Hepatocyte (in vitro differentiated cells): ENCODE data around the gene NAA80. TPM values are rescaled to one million over a fixed set of nuclear protein-coding genes. Genes with fewer than 3 reads are reported as not detected.

Experiments used
- DNase-seq: peaks from one replicate; pipeline ENCODE4 v3.0.0-alpha.2; 2016; ENCODE audit warnings: low spot score
- H2AFZ ChIP-seq: fragments of 200-600 bp; sonication (generic); 2 replicates; pipeline ENCODE4 v1.6.0; 2016; ENCODE audit warnings: antibody characterized with exemption, mild to moderate bottlenecking
- H3K27ac ChIP-seq: fragments of 200-600 bp; sonication (generic); 2 replicates; pipeline ENCODE4 v1.5.1; 2016; ENCODE audit warnings: mild to moderate bottlenecking
- H3K27me3 ChIP-seq: fragments of 200-600 bp; sonication (generic); 2 replicates; pipeline ENCODE4 v1.6.1; 2016
- H3K36me3 ChIP-seq: fragments of 200-600 bp; sonication (generic); replicated peaks from 2 replicates; pipeline ENCODE4 v1.5.1; 2016; ENCODE audit warnings: low read depth; ENCODE audit not compliant: insufficient read depth
- H3K4me1 ChIP-seq: fragments of 200-600 bp; sonication (generic); 2 replicates; pipeline ENCODE4 v1.5.1; 2016; ENCODE audit warnings: mild to moderate bottlenecking, moderate library complexity; ENCODE audit not compliant: insufficient read depth
- H3K4me2 ChIP-seq: fragments of 200-600 bp; sonication (generic); 2 replicates; pipeline ENCODE4 v1.6.0; 2016
- H3K4me3 ChIP-seq: fragments of 200-600 bp; sonication (generic); 2 replicates; pipeline ENCODE4 v1.5.1; 2016; ENCODE audit warnings: mild to moderate bottlenecking
- H3K79me2 ChIP-seq: fragments of 200-600 bp; sonication (generic); 2 replicates; pipeline ENCODE4 v1.6.0; 2017; ENCODE audit warnings: mild to moderate bottlenecking
- H3K9me2 ChIP-seq: fragments of 200-600 bp; sonication (generic); replicated peaks from 2 replicates; pipeline ENCODE4 v1.6.0; 2017; ENCODE audit warnings: mild to moderate bottlenecking; ENCODE audit not compliant: insufficient read depth
- H3K9me3 ChIP-seq: fragments of 200-600 bp; sonication (generic); 2 replicates; pipeline ENCODE4 v1.5.1; 2016; ENCODE audit warnings: low read depth, mild to moderate bottlenecking
- H4K20me1 ChIP-seq: fragments of 200-600 bp; sonication (generic); 2 replicates; pipeline ENCODE4 v1.6.0; 2016; ENCODE audit warnings: mild to moderate bottlenecking; ENCODE audit not compliant: insufficient read depth, poor library complexity, severe bottlenecking
- EZH2 ChIP-seq: fragments of 200-600 bp; sonication (generic); IDR thresholded peaks from 2 replicates; pipeline ENCODE4 v1.6.1; 2016; ENCODE audit warnings: antibody characterized with exemption, mild to moderate bottlenecking, borderline replicate concordance
- EZH2phosphoT487 ChIP-seq: fragments of 200-600 bp; sonication (generic); IDR thresholded peaks from one replicate; pipeline ENCODE4 v1.6.1; 2018; ENCODE audit warnings: antibody characterized with exemption, mild to moderate bottlenecking, low read depth, moderate library complexity; ENCODE audit not compliant: unreplicated experiment, severe bottlenecking
- WGBS: methylation state at CpG from one replicate; pipeline ENCODE4 v1.1.6; 2016; ENCODE audit warnings: low lambda C conversion rate; ENCODE audit errors: missing lambda C conversion rate; 5-methylcytosine and 5-hydroxymethylcytosine counted together
- polyA plus RNA-seq: library from polyadenylated mRNA; unstranded; fragments of >200 nt; fragmentation: Nextera tagmentation; extraction: Ambion mirVana; gene quantifications from 2 replicates; pipeline ENCODE4 v1.2.1, GENCODE V29; 2016
- total RNA-seq: library from RNA; depleted of rRNA; stranded (reverse); fragments of >200 nt; gene quantifications from 2 replicates; pipeline ENCODE4 v1.2.3, GENCODE V29; 2014
- TF ChIP-seq, protein P1 (sequence below): fragments of 200-600 bp; sonication (generic); IDR thresholded peaks from 2 replicates; pipeline ENCODE4 v1.5.1; 2016; ENCODE audit warnings: antibody characterized with exemption, mild to moderate bottlenecking; ENCODE audit not compliant: poor library complexity

Gene NAA80
- total and polyA plus RNA-seq, 2 experiments from 2014 or later = 6.7 to 19.5 TPM

DNA sequence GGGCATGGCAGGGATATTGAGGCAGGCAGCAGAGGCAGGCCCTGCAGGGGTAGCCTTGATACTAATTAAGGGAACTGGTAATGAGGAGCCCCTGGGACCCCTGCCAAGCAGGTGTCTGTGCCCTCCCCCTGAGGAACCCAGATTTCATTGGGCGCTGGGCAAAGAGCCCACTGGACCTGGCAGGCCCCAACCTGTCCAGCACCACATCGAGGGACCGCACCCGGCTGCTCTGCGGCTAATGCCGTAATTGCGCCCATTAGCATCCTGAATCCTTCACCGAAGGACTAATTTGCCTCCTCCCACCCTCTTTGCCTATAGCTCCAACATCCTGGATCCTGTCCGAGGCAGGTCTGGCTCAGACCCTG is 44.0 kb downstream of the NAA80 start:
- H3K4me2 ChIP-seq = no peak overlapping the region
- H4K20me1 ChIP-seq = peaks cover 22% of the 10 kb centered on the region
- no peak overlapping the region for H2AFZ ChIP-seq
- TF ChIP-seq EZH2 (no peak), EZH2phosphoT487 (no peak)
- TF ChIP-seq, protein P1, sequence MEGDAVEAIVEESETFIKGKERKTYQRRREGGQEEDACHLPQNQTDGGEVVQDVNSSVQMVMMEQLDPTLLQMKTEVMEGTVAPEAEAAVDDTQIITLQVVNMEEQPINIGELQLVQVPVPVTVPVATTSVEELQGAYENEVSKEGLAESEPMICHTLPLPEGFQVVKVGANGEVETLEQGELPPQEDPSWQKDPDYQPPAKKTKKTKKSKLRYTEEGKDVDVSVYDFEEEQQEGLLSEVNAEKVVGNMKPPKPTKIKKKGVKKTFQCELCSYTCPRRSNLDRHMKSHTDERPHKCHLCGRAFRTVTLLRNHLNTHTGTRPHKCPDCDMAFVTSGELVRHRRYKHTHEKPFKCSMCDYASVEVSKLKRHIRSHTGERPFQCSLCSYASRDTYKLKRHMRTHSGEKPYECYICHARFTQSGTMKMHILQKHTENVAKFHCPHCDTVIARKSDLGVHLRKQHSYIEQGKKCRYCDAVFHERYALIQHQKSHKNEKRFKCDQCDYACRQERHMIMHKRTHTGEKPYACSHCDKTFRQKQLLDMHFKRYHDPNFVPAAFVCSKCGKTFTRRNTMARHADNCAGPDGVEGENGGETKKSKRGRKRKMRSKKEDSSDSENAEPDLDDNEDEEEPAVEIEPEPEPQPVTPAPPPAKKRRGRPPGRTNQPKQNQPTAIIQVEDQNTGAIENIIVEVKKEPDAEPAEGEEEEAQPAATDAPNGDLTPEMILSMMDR = no peak
- no peaks in the 10 kb centered on the region for H3K27me3 ChIP-seq
- DNase-seq = no peak
- H3K36me3 ChIP-seq = no peaks in the 10 kb centered on the region
- H3K4me3 ChIP-seq = no peak overlapping the region
- no peaks in the 10 kb centered on the region for H3K9me3 ChIP-seq
- 98% methylated on average over 9 of the region's 9 CpGs for WGBS
- peaks cover 6% of the 10 kb centered on the region for H3K4me1 ChIP-seq
- no peak overlapping the region for H3K27ac ChIP-seq
- no peaks in the 10 kb centered on the region for H3K9me2 ChIP-seq
- H3K79me2 ChIP-seq = peaks cover 24% of the 10 kb centered on the region

DNA sequence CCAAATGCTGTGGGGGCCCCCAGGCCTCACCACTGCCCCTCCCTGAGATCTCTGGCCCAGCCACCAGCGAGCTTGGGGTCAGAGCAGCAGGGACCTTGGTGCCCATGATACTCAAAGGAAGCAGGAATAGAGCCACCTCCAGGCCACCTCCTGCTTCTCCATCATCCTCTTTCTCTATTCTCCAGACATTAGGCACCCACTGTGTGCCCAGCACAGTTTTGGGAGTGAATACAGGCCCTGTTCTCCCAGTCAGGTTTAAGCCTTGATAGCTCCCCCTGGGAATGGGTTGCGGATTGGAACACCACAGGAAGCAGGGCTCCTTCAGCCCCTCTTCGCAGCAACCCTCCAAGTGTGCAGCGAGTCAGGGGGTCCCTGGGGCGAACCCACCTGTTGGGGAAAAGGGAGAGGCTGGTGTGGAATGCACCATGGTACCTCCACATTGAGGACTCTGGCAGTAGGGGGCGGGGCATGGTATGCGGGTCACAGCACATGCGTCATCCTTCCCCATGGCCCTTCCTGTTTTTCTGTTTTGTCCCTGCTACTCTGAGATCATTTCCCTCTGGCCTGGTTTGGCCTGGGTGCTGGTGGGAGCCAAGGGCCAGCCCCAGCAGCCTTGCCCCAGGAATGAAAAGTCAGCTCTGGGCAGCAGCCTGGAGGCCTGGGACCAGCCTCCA is 44.5 kb downstream of the NAA80 start:
- Histone ChIP-seq H3K9me3 (no peaks in the 10 kb centered on the region), H3K9me2 (no peaks in the 10 kb centered on the region), H3K36me3 (no peaks in the 10 kb centered on the region), H3K27ac (no peak overlapping the region), H3K4me3 (no peak overlapping the region), H3K4me2 (no peak overlapping the region), H2AFZ (no peak overlapping the region), H3K79me2 (peaks cover 30% of the 10 kb centered on the region), H3K27me3 (no peaks in the 10 kb centered on the region), H4K20me1 (peaks cover 27% of the 10 kb centered on the region), H3K4me1 (peaks cover 4% of the 10 kb centered on the region)
- TF ChIP-seq EZH2phosphoT487 (no peak), EZH2 (no peak)
- TF ChIP-seq, protein P1 = no peak
- 98% methylated on average over 8 of the region's 8 CpGs for WGBS
- no peak for DNase-seq

DNA sequence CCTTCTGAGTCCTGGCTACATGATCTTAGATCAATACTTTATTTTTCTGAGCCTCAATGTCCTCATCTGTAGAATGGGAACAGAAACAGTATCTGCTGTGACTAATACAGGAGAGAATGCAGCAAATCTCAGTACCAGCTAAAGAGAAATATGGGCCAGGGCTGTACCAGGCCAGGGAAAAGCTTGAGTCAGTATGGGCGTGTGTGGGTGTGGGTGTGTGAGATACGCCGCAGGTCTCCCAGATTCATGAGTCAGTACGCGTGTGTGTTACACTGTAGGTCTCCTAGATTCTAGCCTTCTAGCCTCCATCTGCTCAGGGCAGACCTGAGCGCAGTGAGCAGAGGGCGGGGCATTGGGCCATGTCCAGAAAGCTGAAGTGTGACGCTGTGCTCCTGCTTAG is 48.0 kb downstream of the NAA80 start:
- Histone ChIP-seq H3K9me2 (no peaks in the 10 kb centered on the region), H3K4me3 (no peak overlapping the region), H3K4me2 (no peak overlapping the region), H3K4me1 (peaks cover 16% of the 10 kb centered on the region), H3K36me3 (no peaks in the 10 kb centered on the region), H3K27me3 (no peaks in the 10 kb centered on the region), H2AFZ (no peak overlapping the region), H4K20me1 (peaks cover 49% of the 10 kb centered on the region), H3K9me3 (no peaks in the 10 kb centered on the region), H3K79me2 (peaks cover 64% of the 10 kb centered on the region), H3K27ac (no peak overlapping the region)
- TF ChIP-seq EZH2phosphoT487 = no peak
- TF ChIP-seq, protein P1 = no peak
- no peak for TF ChIP-seq EZH2
- 90% methylated on average over 8 of the region's 8 CpGs for WGBS
- no peak for DNase-seq
